ENCODE data around the gene POU6F2. TPM values are rescaled to one million over a fixed set of nuclear protein-coding genes. Genes with fewer than 3 reads are reported as not detected.

The POU6F2 gene
- total and polyA plus RNA-seq, 2 experiments from 2014 or later, result 7.2 to 7.3 TPM

GRCh38 chr7:39211581-39211980 is 233.9 kb downstream of the POU6F2 start:
- Histone ChIP-seq H3K27me3 (ENCODE audit: insufficient read depth) (no peaks in the 10 kb centered on the region), H2AFZ (no peak overlapping the region), H3K9me2 (ENCODE audit: insufficient read depth) (no peaks in the 10 kb centered on the region; the same call in 1 of the 2 replicates), H3K36me3 (ENCODE audit: insufficient read depth) (no peaks in the 10 kb centered on the region), H3F3A (replicated peaks; ENCODE audit: low read depth) (no peaks in the 10 kb centered on the region), H3K4me1 (ENCODE audit: insufficient read depth) (0 out of 2 replicates have a peak, but pooled peaks cover 3% of the 10 kb centered on the region), H3K79me2 (replicated peaks; ENCODE audit: insufficient read depth) (no peaks in the 10 kb centered on the region), H3K27ac (ENCODE audit: low read depth) (no peak overlapping the region), H4K20me1 (replicated peaks; ENCODE audit: insufficient read depth) (no peaks in the 10 kb centered on the region), H3K4me2 (no peak overlapping the region), H3K4me3 (no peak overlapping the region)
- no peak for ATAC-seq
- no peak overlapping the region for H3K4me3 Mint-ChIP-seq
- peaks cover 4% of the 10 kb centered on the region; the same call in 2 of the 3 replicates for H3K4me1 Mint-ChIP-seq
- no peak for DNase-seq (ENCODE audit: low spot score)
- H3K27me3 Mint-ChIP-seq (ENCODE audit: insufficient read depth, low read depth, poor library complexity), result no peaks in the 10 kb centered on the region
- no peak overlapping the region for H3K27ac Mint-ChIP-seq
- TF ChIP-seq, protein P1, sequence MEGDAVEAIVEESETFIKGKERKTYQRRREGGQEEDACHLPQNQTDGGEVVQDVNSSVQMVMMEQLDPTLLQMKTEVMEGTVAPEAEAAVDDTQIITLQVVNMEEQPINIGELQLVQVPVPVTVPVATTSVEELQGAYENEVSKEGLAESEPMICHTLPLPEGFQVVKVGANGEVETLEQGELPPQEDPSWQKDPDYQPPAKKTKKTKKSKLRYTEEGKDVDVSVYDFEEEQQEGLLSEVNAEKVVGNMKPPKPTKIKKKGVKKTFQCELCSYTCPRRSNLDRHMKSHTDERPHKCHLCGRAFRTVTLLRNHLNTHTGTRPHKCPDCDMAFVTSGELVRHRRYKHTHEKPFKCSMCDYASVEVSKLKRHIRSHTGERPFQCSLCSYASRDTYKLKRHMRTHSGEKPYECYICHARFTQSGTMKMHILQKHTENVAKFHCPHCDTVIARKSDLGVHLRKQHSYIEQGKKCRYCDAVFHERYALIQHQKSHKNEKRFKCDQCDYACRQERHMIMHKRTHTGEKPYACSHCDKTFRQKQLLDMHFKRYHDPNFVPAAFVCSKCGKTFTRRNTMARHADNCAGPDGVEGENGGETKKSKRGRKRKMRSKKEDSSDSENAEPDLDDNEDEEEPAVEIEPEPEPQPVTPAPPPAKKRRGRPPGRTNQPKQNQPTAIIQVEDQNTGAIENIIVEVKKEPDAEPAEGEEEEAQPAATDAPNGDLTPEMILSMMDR (conservative IDR thresholded peaks at IDR 0.05; ENCODE audit: low read depth in 2 of 2), result no peak
- TF ChIP-seq EZH2phosphoT487 (IDR thresholded peaks at IDR 0.05; ENCODE audit: unreplicated experiment), result no peak
- no peak for TF ChIP-seq POLR2AphosphoS5 (IDR thresholded peaks at IDR 0.05; ENCODE audit: low read depth)
- TF ChIP-seq NANOG (IDR thresholded peaks at IDR 0.05; ENCODE audit: borderline replicate concordance), result no peak
- TF ChIP-seq ZNF114 (CRISPR knock-in tag; IDR thresholded peaks at IDR 0.05), result no peak
- no peak for TF ChIP-seq CREB1 (CRISPR knock-in tag; IDR thresholded peaks at IDR 0.05; ENCODE audit: low read depth)
- TF ChIP-seq REST (IDR thresholded peaks at IDR 0.05; ENCODE audit: unreplicated experiment), result no peak
- no peak for TF ChIP-seq ZNF331 (CRISPR knock-in tag; IDR thresholded peaks at IDR 0.05; ENCODE audit: low read depth)
- TF ChIP-seq, protein P2, sequence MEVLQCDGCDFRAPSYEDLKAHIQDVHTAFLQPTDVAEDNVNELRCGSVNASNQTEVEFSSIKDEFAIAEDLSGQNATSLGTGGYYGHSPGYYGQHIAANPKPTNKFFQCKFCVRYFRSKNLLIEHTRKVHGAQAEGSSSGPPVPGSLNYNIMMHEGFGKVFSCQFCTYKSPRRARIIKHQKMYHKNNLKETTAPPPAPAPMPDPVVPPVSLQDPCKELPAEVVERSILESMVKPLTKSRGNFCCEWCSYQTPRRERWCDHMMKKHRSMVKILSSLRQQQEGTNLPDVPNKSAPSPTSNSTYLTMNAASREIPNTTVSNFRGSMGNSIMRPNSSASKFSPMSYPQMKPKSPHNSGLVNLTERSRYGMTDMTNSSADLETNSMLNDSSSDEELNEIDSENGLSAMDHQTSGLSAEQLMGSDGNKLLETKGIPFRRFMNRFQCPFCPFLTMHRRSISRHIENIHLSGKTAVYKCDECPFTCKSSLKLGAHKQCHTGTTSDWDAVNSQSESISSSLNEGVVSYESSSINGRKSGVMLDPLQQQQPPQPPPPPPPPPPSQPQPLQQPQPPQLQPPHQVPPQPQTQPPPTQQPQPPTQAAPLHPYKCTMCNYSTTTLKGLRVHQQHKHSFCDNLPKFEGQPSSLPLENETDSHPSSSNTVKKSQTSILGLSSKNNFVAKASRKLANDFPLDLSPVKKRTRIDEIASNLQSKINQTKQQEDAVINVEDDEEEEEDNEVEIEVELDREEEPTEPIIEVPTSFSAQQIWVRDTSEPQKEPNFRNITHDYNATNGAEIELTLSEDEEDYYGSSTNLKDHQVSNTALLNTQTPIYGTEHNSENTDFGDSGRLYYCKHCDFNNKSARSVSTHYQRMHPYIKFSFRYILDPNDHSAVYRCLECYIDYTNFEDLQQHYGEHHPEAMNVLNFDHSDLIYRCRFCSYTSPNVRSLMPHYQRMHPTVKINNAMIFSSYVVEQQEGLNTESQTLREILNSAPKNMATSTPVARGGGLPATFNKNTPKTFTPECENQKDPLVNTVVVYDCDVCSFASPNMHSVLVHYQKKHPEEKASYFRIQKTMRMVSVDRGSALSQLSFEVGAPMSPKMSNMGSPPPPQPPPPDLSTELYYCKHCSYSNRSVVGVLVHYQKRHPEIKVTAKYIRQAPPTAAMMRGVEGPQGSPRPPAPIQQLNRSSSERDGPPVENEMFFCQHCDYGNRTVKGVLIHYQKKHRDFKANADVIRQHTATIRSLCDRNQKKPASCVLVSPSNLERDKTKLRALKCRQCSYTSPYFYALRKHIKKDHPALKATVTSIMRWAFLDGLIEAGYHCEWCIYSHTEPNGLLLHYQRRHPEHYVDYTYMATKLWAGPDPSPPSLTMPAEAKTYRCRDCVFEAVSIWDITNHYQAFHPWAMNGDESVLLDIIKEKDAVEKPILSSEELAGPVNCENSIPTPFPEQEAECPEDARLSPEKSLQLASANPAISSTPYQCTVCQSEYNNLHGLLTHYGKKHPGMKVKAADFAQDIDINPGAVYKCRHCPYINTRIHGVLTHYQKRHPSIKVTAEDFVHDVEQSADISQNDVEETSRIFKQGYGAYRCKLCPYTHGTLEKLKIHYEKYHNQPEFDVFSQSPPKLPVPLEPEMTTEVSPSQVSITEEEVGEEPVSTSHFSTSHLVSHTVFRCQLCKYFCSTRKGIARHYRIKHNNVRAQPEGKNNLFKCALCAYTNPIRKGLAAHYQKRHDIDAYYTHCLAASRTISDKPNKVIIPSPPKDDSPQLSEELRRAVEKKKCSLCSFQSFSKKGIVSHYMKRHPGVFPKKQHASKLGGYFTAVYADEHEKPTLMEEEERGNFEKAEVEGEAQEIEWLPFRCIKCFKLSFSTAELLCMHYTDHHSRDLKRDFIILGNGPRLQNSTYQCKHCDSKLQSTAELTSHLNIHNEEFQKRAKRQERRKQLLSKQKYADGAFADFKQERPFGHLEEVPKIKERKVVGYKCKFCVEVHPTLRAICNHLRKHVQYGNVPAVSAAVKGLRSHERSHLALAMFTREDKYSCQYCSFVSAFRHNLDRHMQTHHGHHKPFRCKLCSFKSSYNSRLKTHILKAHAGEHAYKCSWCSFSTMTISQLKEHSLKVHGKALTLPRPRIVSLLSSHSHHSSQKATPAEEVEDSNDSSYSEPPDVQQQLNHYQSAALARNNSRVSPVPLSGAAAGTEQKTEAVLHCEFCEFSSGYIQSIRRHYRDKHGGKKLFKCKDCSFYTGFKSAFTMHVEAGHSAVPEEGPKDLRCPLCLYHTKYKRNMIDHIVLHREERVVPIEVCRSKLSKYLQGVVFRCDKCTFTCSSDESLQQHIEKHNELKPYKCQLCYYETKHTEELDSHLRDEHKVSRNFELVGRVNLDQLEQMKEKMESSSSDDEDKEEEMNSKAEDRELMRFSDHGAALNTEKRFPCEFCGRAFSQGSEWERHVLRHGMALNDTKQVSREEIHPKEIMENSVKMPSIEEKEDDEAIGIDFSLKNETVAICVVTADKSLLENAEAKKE (CRISPR knock-in tag; IDR thresholded peaks at IDR 0.05), result no peak
- no peak for TF ChIP-seq EZH2 (IDR thresholded peaks at IDR 0.05; ENCODE audit: low read depth, unreplicated experiment)
- TF ChIP-seq JUNB (IDR thresholded peaks at IDR 0.05; ENCODE audit: unreplicated experiment), result no peak
- TF ChIP-seq ETS1 (IDR thresholded peaks at IDR 0.05), result no peak
- no peak for TF ChIP-seq STAT1 (IDR thresholded peaks at IDR 0.05; ENCODE audit: unreplicated experiment)
- no peaks in the 10 kb centered on the region for H3K36me3 Mint-ChIP-seq (ENCODE audit: low read depth)
- H3K9me3 Mint-ChIP-seq, result no peaks in the 10 kb centered on the region

Measured in GM23338 (cell line).